Gastroesophageal sphincter (tissue), 4 donors: ENCODE results near the gene HEPACAM2. TPM values are rescaled to one million over a fixed set of nuclear protein-coding genes. Genes with fewer than 3 reads are reported as not detected.

ENCODE experiments used
- ATAC-seq: fragments of 150-250 bp; one replicate; pipeline ENCODE4 v1.9.1; 2016; ENCODE audit warnings: mild to moderate bottlenecking, moderate library complexity
- H3K27ac ChIP-seq, 4 donors: fragments of 200-600 bp; sonication (generic) in 3 of 4; 1 replicate in 3 of 4; 2 replicates in 1 of 4; pipeline ENCODE4 v1.5.1; 2016 to 2019
- H3K27me3 ChIP-seq: fragments of 200-600 bp; sonication (generic); one replicate; pipeline ENCODE4 v1.5.1; 2019
- H3K36me3 ChIP-seq, 2 donors: fragments of 200-600 bp; sonication (generic); one replicate each; pipeline ENCODE4 v1.5.1; 2019; ENCODE audit warnings: control low read depth in 1 of 2
- H3K4me1 ChIP-seq, 3 donors: fragments of 200-600 bp; sonication (generic); 1 replicate in 2 of 3; 2 replicates in 1 of 3; pipeline ENCODE4 v1.5.1; 2016 to 2019; ENCODE audit warnings: control low read depth in 2 of 3
- H3K4me3 ChIP-seq, 2 donors: fragments of 200-600 bp; sonication (generic); one replicate each; pipeline ENCODE4 v1.5.1; 2019; ENCODE audit warnings: mild to moderate bottlenecking in 1 of 2, moderate library complexity in 1 of 2
- H3K9me3 ChIP-seq, 3 donors: fragments of 200-600 bp; sonication (generic); one replicate each; pipeline ENCODE4 v1.5.1; 2017 to 2019; ENCODE audit warnings: control low read depth in 2 of 3
- EP300 ChIP-seq: sonication (generic); formaldehyde crosslinking; IDR thresholded peaks from one replicate; pipeline ENCODE4 v1.6.1; 2017; ENCODE audit warnings: antibody characterized with exemption, mild to moderate bottlenecking
- POLR2A ChIP-seq, 2 donors: fragments of 450-650 bp; IDR thresholded peaks; one replicate each; pipeline ENCODE4 v1.6.1; 2017; ENCODE audit warnings: antibody characterized with exemption in 2 of 2, mild to moderate bottlenecking in 2 of 2, moderate library complexity in 1 of 2
- POLR2AphosphoS5 ChIP-seq: sonication (generic); formaldehyde crosslinking; IDR thresholded peaks from one replicate; pipeline ENCODE4 v1.6.1; 2017; ENCODE audit warnings: antibody characterized with exemption
- WGBS, 2 donors: methylation state at CpG; one replicate each; pipeline ENCODE4 v1.1.5; 2018; ENCODE audit warnings: low coverage in 1 of 2; 5-methylcytosine and 5-hydroxymethylcytosine counted together
- total RNA-seq, 4 donors: library from RNA; depleted of rRNA; stranded (reverse); fragments of >200 nt; gene quantifications; one replicate each; pipeline ENCODE4 v1.1.0, GENCODE V29; 2016
- TF ChIP-seq, protein P1 (sequence below), 4 experiments: fragments of 200-600 bp in 2 of 4; fragments of 450-650 bp in 2 of 4; sonication (generic) in 1 of 4; IDR thresholded peaks; one replicate each; pipeline ENCODE4 v1.5.1; 2017 to 2019; ENCODE audit warnings: antibody characterized with exemption in 4 of 4, mild to moderate bottlenecking in 2 of 4, moderate library complexity in 2 of 4

HEPACAM2 gene
- total RNA-seq, 4 donors from 2014 or later: not detected

DNA sequence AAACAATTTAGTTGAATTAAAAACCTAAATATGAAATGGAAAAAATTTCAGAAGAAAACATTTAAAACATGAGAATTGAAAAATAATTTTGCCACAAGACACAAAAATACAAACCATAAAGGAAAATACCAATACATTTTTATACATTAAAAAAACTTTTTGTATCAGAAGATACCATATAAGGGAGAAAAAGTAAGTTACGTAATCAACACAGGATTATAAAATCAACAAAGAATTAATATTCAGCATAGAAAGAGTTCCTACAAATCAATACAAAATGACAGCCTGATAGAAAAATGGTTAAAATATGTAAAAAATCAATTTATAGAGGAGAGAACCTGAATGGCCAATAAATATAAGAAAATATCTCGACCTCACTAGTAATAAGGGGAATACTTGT is 61.5 kb downstream of the HEPACAM2 start:
- no peak overlapping the region for H3K4me3 ChIP-seq
- ATAC-seq: no peak
- peaks cover 0 to 7% (median 0%) of the 10 kb centered on the region in 3 donors for H3K9me3 ChIP-seq
- no peaks in the 10 kb centered on the region for H3K36me3 ChIP-seq
- WGBS, 2 donors: 77 to 82% methylated on average over 2 of the region's 2 CpGs
- H3K4me1 ChIP-seq: no peaks in the 10 kb centered on the region
- H3K27ac ChIP-seq: no peak overlapping the region
- TF ChIP-seq POLR2A (IDR thresholded peaks at IDR 0.05): no peak
- no peak for TF ChIP-seq POLR2AphosphoS5
- TF ChIP-seq, protein P1, sequence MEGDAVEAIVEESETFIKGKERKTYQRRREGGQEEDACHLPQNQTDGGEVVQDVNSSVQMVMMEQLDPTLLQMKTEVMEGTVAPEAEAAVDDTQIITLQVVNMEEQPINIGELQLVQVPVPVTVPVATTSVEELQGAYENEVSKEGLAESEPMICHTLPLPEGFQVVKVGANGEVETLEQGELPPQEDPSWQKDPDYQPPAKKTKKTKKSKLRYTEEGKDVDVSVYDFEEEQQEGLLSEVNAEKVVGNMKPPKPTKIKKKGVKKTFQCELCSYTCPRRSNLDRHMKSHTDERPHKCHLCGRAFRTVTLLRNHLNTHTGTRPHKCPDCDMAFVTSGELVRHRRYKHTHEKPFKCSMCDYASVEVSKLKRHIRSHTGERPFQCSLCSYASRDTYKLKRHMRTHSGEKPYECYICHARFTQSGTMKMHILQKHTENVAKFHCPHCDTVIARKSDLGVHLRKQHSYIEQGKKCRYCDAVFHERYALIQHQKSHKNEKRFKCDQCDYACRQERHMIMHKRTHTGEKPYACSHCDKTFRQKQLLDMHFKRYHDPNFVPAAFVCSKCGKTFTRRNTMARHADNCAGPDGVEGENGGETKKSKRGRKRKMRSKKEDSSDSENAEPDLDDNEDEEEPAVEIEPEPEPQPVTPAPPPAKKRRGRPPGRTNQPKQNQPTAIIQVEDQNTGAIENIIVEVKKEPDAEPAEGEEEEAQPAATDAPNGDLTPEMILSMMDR (IDR thresholded peaks at IDR 0.05): no peak
- TF ChIP-seq EP300: no peak
- no peaks in the 10 kb centered on the region for H3K27me3 ChIP-seq

DNA sequence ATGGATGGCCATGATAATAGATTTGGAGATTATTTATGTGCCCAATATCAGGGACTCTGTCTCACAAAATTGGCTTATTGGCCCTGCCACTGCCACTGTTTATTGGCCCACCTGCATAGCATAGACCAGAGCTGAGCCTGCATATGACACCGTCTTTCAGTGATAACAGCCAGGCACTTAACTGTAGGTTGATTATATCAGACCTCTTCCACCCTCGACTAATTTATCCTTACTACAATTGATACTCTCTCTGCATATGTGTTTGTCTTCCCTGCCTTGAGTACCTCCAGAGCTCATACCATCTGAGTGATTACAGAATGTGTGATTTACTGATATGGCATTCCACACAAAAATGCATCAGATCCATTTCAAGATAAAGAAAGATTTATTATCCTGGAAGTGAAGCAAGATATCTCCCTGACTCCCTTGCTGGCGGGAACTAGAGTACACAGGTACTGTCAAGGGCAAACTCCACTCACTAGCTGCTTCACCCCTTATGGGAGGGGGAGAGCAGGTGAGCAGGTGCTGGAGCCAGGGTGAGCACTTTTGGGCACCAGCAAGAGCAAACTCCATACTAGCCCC is 65.0 kb downstream of the HEPACAM2 start:
- no peaks in the 10 kb centered on the region for H3K4me1 ChIP-seq
- H3K9me3 ChIP-seq: no peaks in the 10 kb centered on the region
- H3K27ac ChIP-seq: no peak overlapping the region
- no peak for ATAC-seq
- no peak overlapping the region for H3K4me3 ChIP-seq
- H3K27me3 ChIP-seq: no peaks in the 10 kb centered on the region
- no peaks in the 10 kb centered on the region for H3K36me3 ChIP-seq
- WGBS, 2 donors: 82 to 83% methylated on average over 2 of the region's 3 CpGs
- TF ChIP-seq, protein P1 (IDR thresholded peaks at IDR 0.05): no peak
- TF ChIP-seq EP300: no peak
- TF ChIP-seq POLR2A (IDR thresholded peaks at IDR 0.05): no peak
- no peak for TF ChIP-seq POLR2AphosphoS5

DNA sequence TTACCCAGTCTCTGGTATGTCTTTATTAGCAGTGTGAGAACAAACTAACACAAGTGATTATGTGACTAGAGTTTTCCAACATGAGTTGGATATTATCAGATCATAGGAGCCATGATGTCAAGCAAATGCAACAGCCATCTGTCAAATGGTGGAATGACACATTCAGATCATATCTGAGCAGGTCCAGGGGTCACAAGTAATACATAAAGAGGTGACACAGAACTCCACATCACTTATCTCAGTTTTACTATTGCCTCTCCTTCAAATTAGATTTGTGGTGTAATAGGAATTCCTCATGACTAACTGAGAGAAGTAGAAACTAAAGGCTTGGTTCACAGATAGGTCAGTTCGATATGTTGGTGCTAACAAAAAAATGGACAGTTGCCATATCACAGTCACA is 65.9 kb downstream of the HEPACAM2 start:
- Histone ChIP-seq H3K27me3 (no peaks in the 10 kb centered on the region), H3K36me3 (no peaks in the 10 kb centered on the region), H3K4me3 (no peak overlapping the region), H3K4me1 (no peaks in the 10 kb centered on the region), H3K27ac (no peak overlapping the region), H3K9me3 (no peaks in the 10 kb centered on the region)
- TF ChIP-seq EP300: no peak
- TF ChIP-seq POLR2AphosphoS5: no peak
- TF ChIP-seq POLR2A (IDR thresholded peaks at IDR 0.05): no peak
- TF ChIP-seq, protein P1 (IDR thresholded peaks at IDR 0.05): no peak
- WGBS, 2 donors: 67 to 88% methylated on average over 1 of the region's 1 CpG
- ATAC-seq: no peak

DNA sequence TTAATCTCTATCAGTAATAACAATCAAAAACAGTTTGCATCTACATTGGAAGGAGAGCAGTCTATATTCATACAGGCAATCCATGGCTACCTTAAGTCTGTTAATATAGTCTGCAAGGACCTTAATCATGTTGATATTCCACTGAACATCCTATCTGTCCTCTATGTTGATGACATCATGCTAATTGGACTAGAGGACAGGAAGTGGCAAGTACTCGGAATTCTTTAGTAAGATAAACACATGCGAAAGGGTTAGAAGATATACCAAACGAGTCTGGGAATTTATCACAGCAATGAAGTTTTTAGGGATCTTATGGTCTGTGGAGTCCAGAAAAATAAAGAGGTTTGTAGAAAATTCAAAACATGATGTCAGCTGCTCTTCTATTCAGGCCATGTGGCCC is 66.8 kb downstream of the HEPACAM2 start:
- no peaks in the 10 kb centered on the region for H3K27me3 ChIP-seq
- H3K4me1 ChIP-seq: no peaks in the 10 kb centered on the region
- no peak overlapping the region for H3K4me3 ChIP-seq
- H3K27ac ChIP-seq: no peak overlapping the region
- H3K36me3 ChIP-seq: no peaks in the 10 kb centered on the region
- ATAC-seq: no peak
- H3K9me3 ChIP-seq: no peaks in the 10 kb centered on the region
- no peak for TF ChIP-seq EP300
- no peak for TF ChIP-seq POLR2A (IDR thresholded peaks at IDR 0.05)
- TF ChIP-seq, protein P1 (IDR thresholded peaks at IDR 0.05): no peak
- TF ChIP-seq POLR2AphosphoS5: no peak
- WGBS, 2 donors: 16 to 48% methylated on average over 3 of the region's 3 CpGs

DNA sequence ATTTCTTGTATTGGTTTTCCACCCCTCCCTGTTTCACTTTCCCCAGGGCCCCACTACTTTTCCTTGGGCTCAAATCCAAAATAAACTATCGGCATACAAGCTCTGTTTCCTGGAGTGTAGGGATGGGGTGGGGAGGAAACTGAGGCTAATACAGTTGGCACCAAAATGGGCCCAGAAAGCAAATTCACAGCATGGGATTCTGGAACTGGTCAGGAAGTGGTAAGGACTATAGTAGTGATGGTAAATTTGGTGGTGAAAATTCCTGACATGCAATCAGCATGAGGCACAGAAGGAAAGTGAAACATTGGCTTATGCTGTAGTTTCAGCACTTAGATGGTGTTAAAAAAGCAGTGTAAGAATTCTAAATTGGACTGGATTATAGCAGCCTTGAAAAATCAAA is 69.4 kb downstream of the HEPACAM2 start:
- Histone ChIP-seq H3K27me3 (no peaks in the 10 kb centered on the region), H3K27ac (no peak overlapping the region), H3K4me1 (no peaks in the 10 kb centered on the region), H3K36me3 (no peaks in the 10 kb centered on the region), H3K4me3 (no peak overlapping the region), H3K9me3 (no peaks in the 10 kb centered on the region)
- WGBS, 2 donors: 46% methylated on average over 1 of the region's 1 CpG; no CpG with 5 or more reads in 1 of the 2 donors
- no peak for ATAC-seq
- TF ChIP-seq POLR2AphosphoS5 (no peak), POLR2A (IDR thresholded peaks at IDR 0.05) (no peak), EP300 (no peak)
- TF ChIP-seq, protein P1 (IDR thresholded peaks at IDR 0.05): no peak
